Measurements from ENCODE around the gene PCNX1.
"Not testable (repeated sequence)": the region's sequence is repeated elsewhere in the genome, so short reads cannot be mapped to it uniquely, and the experiment has no call there.

The PCNX1 gene

DNA sequence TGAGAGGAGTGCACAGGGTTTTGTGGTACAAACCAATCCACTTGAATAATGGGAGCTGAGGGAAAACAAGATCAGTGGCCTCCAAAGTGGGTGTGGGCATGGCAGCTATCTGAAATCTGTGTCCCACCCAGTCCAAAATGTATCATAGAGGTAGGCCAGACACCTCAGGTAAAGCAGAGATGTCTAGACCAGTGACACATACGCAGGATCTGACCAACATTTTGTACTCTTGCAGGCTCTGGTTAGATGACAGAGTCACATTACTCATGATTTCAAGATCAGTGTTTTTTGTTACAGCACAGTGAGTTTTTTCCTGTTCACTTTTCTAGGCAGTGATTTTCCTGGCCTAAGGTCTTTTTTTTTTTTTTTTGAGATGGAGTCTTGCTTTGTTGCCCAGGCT, 211.8 kb downstream of the PCNX1 start:
- no peaks in the 10 kb centered on the region for H3K9me3 Mint-ChIP-seq
- H3K27me3 Mint-ChIP-seq = peaks cover 3% of the 10 kb centered on the region
- no peak overlapping the region for H3K27ac Mint-ChIP-seq
- peaks cover 9% of the 10 kb centered on the region for H3K36me3 Mint-ChIP-seq
- H3K4me3 Mint-ChIP-seq = no peak overlapping the region
- no peaks in the 10 kb centered on the region for H3K4me1 Mint-ChIP-seq
- CTCF ChIA-PET = interaction anchor here (1.7 kb wide), 1 partner anchor 15 kb away, joined by 9 read pairs; no protein-coding TSS in a partner anchor
- no peak for DNase-seq

GRCh38 chr14:71119832-71120231, 212.6 kb downstream of the PCNX1 start:
- no peak for DNase-seq
- Mint-ChIP-seq H3K4me3 (no peak overlapping the region), H3K9me3 (no peaks in the 10 kb centered on the region), H3K4me1 (no peaks in the 10 kb centered on the region), H3K27ac (no peak overlapping the region), H3K36me3 (peaks cover 8% of the 10 kb centered on the region), H3K27me3 (peaks cover 8% of the 10 kb centered on the region)
- CTCF ChIA-PET = interaction anchor here (1.7 kb wide), 1 partner anchor 16 kb away, joined by 9 read pairs; no protein-coding TSS in a partner anchor

DNA sequence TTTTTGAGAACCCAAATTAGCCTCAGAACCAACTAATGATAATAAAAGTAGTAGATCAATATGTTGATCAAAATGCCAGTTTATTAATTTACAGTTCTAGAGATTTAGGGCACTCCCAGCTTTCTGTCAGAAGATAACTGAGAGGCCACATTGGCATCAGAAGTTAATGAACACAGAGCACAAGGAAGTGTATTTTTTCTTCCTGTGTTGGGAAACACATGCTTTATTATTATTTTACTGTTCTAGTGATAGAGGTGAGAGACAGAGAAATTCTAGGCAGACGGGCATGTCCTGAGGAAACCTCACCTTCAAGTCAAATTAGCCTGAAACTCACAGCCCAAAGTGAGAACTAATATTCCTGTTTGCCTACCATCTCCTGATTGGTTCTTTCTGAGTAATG, 213.7 kb downstream of the PCNX1 start:
- no peak for DNase-seq
- CTCF ChIA-PET = no interaction called here
- Mint-ChIP-seq H3K27me3 (peaks cover 8% of the 10 kb centered on the region), H3K4me3 (no peak overlapping the region), H3K9me3 (no peaks in the 10 kb centered on the region), H3K36me3 (peaks cover 8% of the 10 kb centered on the region), H3K27ac (no peak overlapping the region), H3K4me1 (no peaks in the 10 kb centered on the region)

DNA sequence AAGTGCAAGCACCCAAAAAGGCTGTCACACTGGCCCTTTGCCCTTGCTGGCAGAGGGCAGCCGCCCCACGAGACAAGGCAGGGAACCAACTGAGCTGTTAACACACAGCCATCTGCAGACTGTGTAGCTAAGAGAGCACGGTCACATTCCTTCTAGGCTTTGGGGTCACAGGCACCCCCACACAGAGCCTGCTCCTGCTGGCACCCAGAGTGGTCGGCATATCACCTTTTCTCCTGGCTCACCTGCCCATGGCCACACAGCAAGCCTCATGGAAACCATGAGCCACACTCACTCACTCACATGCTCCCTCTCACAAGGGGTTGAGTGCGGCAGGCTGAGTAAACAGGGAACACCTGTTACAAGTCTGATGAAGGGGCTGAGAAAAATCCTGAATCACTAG, 214.5 kb downstream of the PCNX1 start:
- H3K27me3 Mint-ChIP-seq = peaks cover 8% of the 10 kb centered on the region
- H3K4me3 Mint-ChIP-seq = no peak overlapping the region
- H3K36me3 Mint-ChIP-seq = peaks cover 8% of the 10 kb centered on the region
- no peaks in the 10 kb centered on the region for H3K4me1 Mint-ChIP-seq
- CTCF ChIA-PET = no interaction called here
- no peak overlapping the region for H3K27ac Mint-ChIP-seq
- H3K9me3 Mint-ChIP-seq = no peaks in the 10 kb centered on the region
- no peak for DNase-seq

GRCh38 chr14:71122866-71123565, 215.8 kb downstream of the PCNX1 start:
- Mint-ChIP-seq H3K27me3 (peaks cover 8% of the 10 kb centered on the region), H3K4me1 (no peaks in the 10 kb centered on the region), H3K36me3 (peaks cover 8% of the 10 kb centered on the region), H3K4me3 (no peak overlapping the region), H3K27ac (no peak overlapping the region), H3K9me3 (no peaks in the 10 kb centered on the region)
- CTCF ChIA-PET = no interaction called here
- no peak for DNase-seq

DNA sequence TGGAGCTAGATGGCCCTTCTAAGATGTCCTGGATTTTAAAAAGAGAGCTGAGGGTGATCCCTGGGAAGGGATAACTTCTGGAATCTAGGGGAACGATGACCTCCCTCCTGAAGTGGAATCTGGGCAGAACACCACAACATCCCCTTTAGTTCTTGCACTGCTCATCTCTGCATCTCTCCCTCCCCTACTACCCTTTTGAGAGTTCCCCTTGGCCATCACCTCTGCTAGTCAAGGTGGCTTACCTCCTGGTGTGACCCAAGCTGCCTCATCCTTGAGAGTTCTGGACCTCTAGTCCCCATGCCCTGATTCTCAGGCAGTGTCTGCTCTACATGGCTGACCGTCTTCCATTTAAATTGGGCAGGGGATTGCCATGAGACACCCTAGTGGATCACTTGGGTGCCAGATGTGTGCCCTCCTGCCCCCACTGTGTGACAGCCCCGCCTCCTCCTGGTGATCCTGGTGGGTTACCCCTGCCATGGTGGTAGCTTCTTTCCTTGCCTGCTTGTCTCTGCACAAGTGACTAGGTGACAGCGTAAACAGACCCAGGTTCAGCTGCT, 216.4 kb downstream of the PCNX1 start:
- CTCF ChIA-PET = no interaction called here

GRCh38 chr14:71129716-71130490, 222.6 kb downstream of the PCNX1 start:
- H3K27ac Mint-ChIP-seq, H3K9me3 Mint-ChIP-seq, DNase-seq, H3K27me3 Mint-ChIP-seq, H3K4me3 Mint-ChIP-seq, H3K36me3 Mint-ChIP-seq: not testable (repeated sequence)
- CTCF ChIA-PET = interaction anchor here (1.0 kb wide), 1 partner anchor 11 kb away, joined by 3 read pairs; no protein-coding TSS in a partner anchor
- peaks cover 14% of the 10 kb centered on the region for H3K4me1 Mint-ChIP-seq

More for the DNA sequence above, 216.4 kb downstream of the PCNX1 start:
- H3K4me3 Mint-ChIP-seq = no peak overlapping the region
- H3K27me3 Mint-ChIP-seq = peaks cover 8% of the 10 kb centered on the region
- peaks cover 4% of the 10 kb centered on the region for H3K36me3 Mint-ChIP-seq
- no peaks in the 10 kb centered on the region for H3K9me3 Mint-ChIP-seq
- no peaks in the 10 kb centered on the region for H3K4me1 Mint-ChIP-seq
- DNase-seq = no peak
- no peak overlapping the region for H3K27ac Mint-ChIP-seq

DNA sequence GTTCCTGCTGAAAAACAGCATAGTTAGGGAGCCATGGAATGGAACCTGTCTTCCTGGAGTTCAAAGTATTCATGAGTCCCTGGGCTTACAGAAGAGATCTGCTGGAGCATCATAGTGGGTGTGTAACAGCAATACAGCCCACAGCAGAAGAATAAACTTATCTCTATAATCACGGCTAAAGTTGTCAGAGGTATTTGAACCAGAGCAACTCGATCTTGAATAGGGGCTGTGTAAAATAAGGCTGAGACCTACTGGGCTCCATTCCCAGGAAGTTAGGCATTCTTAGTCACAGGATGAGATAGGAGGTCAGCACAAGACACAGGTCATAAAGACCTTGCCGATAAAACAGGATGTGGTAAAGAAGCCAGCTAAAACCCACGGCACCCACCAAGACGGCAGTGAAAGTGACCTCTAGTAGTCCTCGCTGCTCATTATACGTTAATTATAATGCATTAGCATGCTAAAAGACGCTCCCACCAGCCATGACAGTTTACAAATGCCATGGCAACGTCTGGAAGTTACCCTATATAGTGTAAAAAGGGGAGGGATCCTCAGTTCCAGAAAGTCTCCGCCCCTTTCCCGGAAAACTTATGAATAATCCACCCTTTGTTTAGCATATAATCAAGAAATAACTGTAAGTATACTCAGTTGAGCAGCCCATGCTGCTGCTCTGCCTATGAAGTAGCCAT, 223.4 kb downstream of the PCNX1 start:
- Mint-ChIP-seq H3K9me3 (no peaks in the 10 kb centered on the region), H3K4me1 (peaks cover 14% of the 10 kb centered on the region), H3K27ac (no peak overlapping the region), H3K27me3 (peaks cover 5% of the 10 kb centered on the region), H3K36me3 (no peaks in the 10 kb centered on the region), H3K4me3 (no peak overlapping the region)
- CTCF ChIA-PET = interaction anchor here (1.0 kb wide), 1 partner anchor 10 kb away, joined by 3 read pairs; no protein-coding TSS in a partner anchor
- DNase-seq = no peak

DNA sequence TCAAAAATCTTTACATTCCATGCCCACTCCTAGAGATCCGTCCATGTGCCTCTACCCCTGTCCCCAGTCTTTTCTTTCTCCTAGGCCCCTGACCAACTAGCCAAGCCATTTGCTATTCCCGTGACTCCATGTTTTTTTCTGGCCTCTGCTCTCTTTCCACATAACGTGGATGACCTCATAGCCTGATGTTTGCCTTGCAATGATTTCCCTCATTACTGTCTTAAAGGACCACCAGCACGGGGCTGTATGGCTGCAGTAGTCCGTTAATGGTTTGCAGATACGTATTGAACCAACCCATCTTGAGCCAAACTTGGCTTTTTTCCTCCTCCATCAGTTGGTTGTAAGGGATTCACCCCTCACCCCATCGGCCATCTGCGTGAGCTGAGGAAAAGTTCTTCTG, 226.0 kb downstream of the PCNX1 start:
- H3K4me3 Mint-ChIP-seq = no peak overlapping the region
- no peaks in the 10 kb centered on the region for H3K9me3 Mint-ChIP-seq
- H3K27me3 Mint-ChIP-seq = peaks cover 15% of the 10 kb centered on the region
- CTCF ChIA-PET = interaction anchor here (1.0 to 2.3 kb wide), 3 partner anchors 146 to 722 kb away, joined by 4 to 5 read pairs (median 4); no protein-coding TSS in a partner anchor
- H3K4me1 Mint-ChIP-seq = peaks cover 14% of the 10 kb centered on the region
- DNase-seq = no peak
- H3K27ac Mint-ChIP-seq = no peak overlapping the region
- H3K36me3 Mint-ChIP-seq = no peaks in the 10 kb centered on the region

- no peaks in the 10 kb centered on the region for H3K36me3 Mint-ChIP-seq
- H3K4me3 Mint-ChIP-seq = no peak overlapping the region
- DNase-seq = no peak
- H3K27ac Mint-ChIP-seq = no peak overlapping the region
- CTCF ChIA-PET = interaction anchor here (1.2 to 3.5 kb wide), 3 partner anchors 616 to 720 kb away, joined by 4 to 56 read pairs (median 4); no protein-coding TSS in a partner anchor
- peaks cover 20% of the 10 kb centered on the region for H3K27me3 Mint-ChIP-seq
- H3K4me1 Mint-ChIP-seq = peaks cover 14% of the 10 kb centered on the region
- no peaks in the 10 kb centered on the region for H3K9me3 Mint-ChIP-seq
Observed at GRCh38 chr14:71135496-71135895, 228.2 kb downstream of the PCNX1 start.

DNA sequence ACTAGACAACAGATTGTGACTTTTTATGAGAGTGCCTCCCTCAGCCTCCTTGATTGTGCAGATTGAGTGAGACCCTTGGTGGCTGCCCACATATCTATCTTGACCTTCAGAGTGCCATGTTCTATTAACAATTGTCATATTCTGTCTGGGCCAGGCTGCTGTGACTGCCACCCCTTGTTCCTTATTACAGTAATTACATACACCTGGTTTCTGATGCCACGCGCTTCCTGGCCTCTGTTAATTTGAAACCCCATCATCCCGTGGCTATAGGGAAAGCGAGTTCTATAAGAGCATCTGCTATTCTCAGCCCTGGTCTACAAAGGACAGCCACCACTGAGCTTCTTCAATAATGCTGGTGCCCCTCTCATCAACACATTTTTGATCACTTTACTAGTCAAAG, 228.7 kb downstream of the PCNX1 start:
- Mint-ChIP-seq H3K9me3 (no peaks in the 10 kb centered on the region), H3K27ac (no peak overlapping the region), H3K36me3 (no peaks in the 10 kb centered on the region), H3K27me3 (peaks cover 20% of the 10 kb centered on the region), H3K4me1 (peaks cover 10% of the 10 kb centered on the region), H3K4me3 (no peak overlapping the region)
- DNase-seq = no peak
- CTCF ChIA-PET = interaction anchor here (1.2 to 3.5 kb wide), 3 partner anchors 597 to 645 kb away, joined by 4 to 56 read pairs (median 4); no protein-coding TSS in a partner anchor

DNA sequence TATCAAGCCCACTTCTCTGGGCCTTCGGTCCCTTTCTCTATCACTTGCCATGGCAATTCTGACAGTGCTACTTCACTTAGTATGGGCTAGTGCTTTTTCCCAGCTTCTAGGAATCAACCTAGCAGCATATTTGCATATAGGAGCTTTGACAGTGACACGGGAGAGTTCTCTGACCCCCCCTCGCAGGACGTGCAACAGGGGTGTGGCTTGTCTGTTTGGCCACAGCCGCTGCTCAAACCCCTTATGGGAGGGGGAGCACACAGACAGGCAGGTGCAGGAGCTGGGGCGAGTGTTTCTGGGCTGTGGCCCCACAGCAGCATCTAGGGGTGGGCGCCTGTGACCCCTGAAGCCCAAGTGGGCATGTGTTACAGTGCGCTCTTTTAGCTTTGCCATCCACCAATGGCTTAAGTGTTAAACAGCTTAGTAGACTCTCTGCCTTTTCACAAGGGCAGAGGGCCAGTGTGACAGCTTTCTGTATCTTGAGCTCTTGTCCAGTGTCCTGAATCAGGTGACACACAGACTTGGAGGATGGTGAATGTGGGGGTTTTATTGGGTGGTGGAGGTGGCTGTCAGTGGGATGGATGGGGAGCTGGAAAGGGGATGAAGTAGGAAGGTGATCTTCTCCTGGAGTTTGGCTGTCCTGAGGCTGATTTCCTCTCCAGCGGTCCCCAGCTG, 229.3 kb downstream of the PCNX1 start:
- H3K4me1 Mint-ChIP-seq = peaks cover 10% of the 10 kb centered on the region
- no peaks in the 10 kb centered on the region for H3K9me3 Mint-ChIP-seq
- no peak overlapping the region for H3K4me3 Mint-ChIP-seq
- no peak overlapping the region for H3K27ac Mint-ChIP-seq
- CTCF ChIA-PET = interaction anchor here (1.8 to 3.5 kb wide), 3 partner anchors 33 to 615 kb away, joined by 4 to 56 read pairs (median 5); no protein-coding TSS in a partner anchor
- H3K36me3 Mint-ChIP-seq = no peaks in the 10 kb centered on the region
- peaks cover 20% of the 10 kb centered on the region for H3K27me3 Mint-ChIP-seq
- DNase-seq = no peak

All from activated naive CD4-positive, alpha-beta T cell treated with anti-CD3 and anti-CD28 coated beads, Interleukin-2, amount 10 ng/mL, durations not matched to agents 7 days and 5 days (primary cell).